ENCODE results near the gene THOC6. TPM values are rescaled to one million over a fixed set of nuclear protein-coding genes. Genes with fewer than 3 reads are reported as not detected.
"Not testable (repeated sequence)": the region's sequence is repeated elsewhere in the genome, so short reads cannot be mapped to it uniquely, and the experiment has no call there.

Gene THOC6
- total RNA-seq, 1 donor = 23.5 TPM

- DNase-seq (ENCODE audit: insufficient read length, low spot score, missing footprints) = no peak
- no peaks in the 10 kb centered on the region for H3K4me1 ChIP-seq (ENCODE audit: insufficient read depth, low read length)
- H3K4me3 ChIP-seq (ENCODE audit: insufficient read depth, low read length) = no peak overlapping the region
- no peak overlapping the region for H2AFZ ChIP-seq (ENCODE audit: low read length)
- H3K27me3 ChIP-seq (ENCODE audit: insufficient read depth, low read length) = peaks cover 22% of the 10 kb centered on the region
- no peaks in the 10 kb centered on the region for H4K20me1 ChIP-seq (ENCODE audit: insufficient read depth, low read length)
- H3K9me3 ChIP-seq (ENCODE audit: low read depth, low read length) = no peaks in the 10 kb centered on the region
- no peak overlapping the region for H3K4me2 ChIP-seq (ENCODE audit: insufficient read depth, low read length)
- H3K36me3 ChIP-seq (ENCODE audit: insufficient read depth, low read length) = no peaks in the 10 kb centered on the region
- no peaks in the 10 kb centered on the region for H3K79me2 ChIP-seq (ENCODE audit: insufficient read depth, low read length)
- H3K27ac ChIP-seq (ENCODE audit: low read depth, low read length) = no peak overlapping the region
- TF ChIP-seq CTCF (IDR thresholded peaks at IDR 0.05; ENCODE audit: extremely low read depth, low read depth, low read length) = no peak
Observed at GRCh38 chr16:3073448-3073847, 49.6 kb downstream of the THOC6 start.

- H3K9me3 ChIP-seq (ENCODE audit: low read depth, low read length) = no peaks in the 10 kb centered on the region
- no peak overlapping the region for H3K4me2 ChIP-seq (ENCODE audit: insufficient read depth, low read length)
- no peak for TF ChIP-seq CTCF (IDR thresholded peaks at IDR 0.05; ENCODE audit: extremely low read depth, low read depth, low read length)
- no peak for DNase-seq (ENCODE audit: insufficient read length, low spot score, missing footprints)
- H3K27ac ChIP-seq (ENCODE audit: low read depth, low read length) = no peak overlapping the region
- no peak overlapping the region for H3K4me3 ChIP-seq (ENCODE audit: insufficient read depth, low read length)
- no peaks in the 10 kb centered on the region for H4K20me1 ChIP-seq (ENCODE audit: insufficient read depth, low read length)
- H3K27me3 ChIP-seq (ENCODE audit: insufficient read depth, low read length) = peaks cover 30% of the 10 kb centered on the region
- no peaks in the 10 kb centered on the region for H3K36me3 ChIP-seq (ENCODE audit: insufficient read depth, low read length)
- no peaks in the 10 kb centered on the region for H3K4me1 ChIP-seq (ENCODE audit: insufficient read depth, low read length)
- H3K79me2 ChIP-seq (ENCODE audit: insufficient read depth, low read length) = no peaks in the 10 kb centered on the region
- no peak overlapping the region for H2AFZ ChIP-seq (ENCODE audit: low read length)
Observed at GRCh38 chr16:3074860-3075522, 51.2 kb downstream of the THOC6 start.

GRCh38 chr16:3075523-3075915, 51.7 kb downstream of the THOC6 start:
- no peak for TF ChIP-seq CTCF (IDR thresholded peaks at IDR 0.05; ENCODE audit: extremely low read depth, low read depth, low read length)
- no peak overlapping the region for H3K4me3 ChIP-seq (ENCODE audit: insufficient read depth, low read length)
- H3K4me2 ChIP-seq (ENCODE audit: insufficient read depth, low read length) = no peak overlapping the region
- no peaks in the 10 kb centered on the region for H4K20me1 ChIP-seq (ENCODE audit: insufficient read depth, low read length)
- H2AFZ ChIP-seq (ENCODE audit: low read length) = no peak overlapping the region
- H3K79me2 ChIP-seq (ENCODE audit: insufficient read depth, low read length) = no peaks in the 10 kb centered on the region
- no peak for DNase-seq (ENCODE audit: insufficient read length, low spot score, missing footprints)
- peaks cover 31% of the 10 kb centered on the region for H3K27me3 ChIP-seq (ENCODE audit: insufficient read depth, low read length)
- H3K27ac ChIP-seq (ENCODE audit: low read depth, low read length) = no peak overlapping the region
- no peaks in the 10 kb centered on the region for H3K4me1 ChIP-seq (ENCODE audit: insufficient read depth, low read length)
- H3K9me3 ChIP-seq (ENCODE audit: low read depth, low read length) = no peaks in the 10 kb centered on the region
- H3K36me3 ChIP-seq (ENCODE audit: insufficient read depth, low read length) = no peaks in the 10 kb centered on the region

- H3K27me3 ChIP-seq (ENCODE audit: insufficient read depth, low read length) = peaks cover 35% of the 10 kb centered on the region
- H3K4me2 ChIP-seq (ENCODE audit: insufficient read depth, low read length); H3K36me3 ChIP-seq (ENCODE audit: insufficient read depth, low read length); H3K27ac ChIP-seq (ENCODE audit: low read depth, low read length); DNase-seq (ENCODE audit: insufficient read length, low spot score, missing footprints); H4K20me1 ChIP-seq (ENCODE audit: insufficient read depth, low read length); H3K79me2 ChIP-seq (ENCODE audit: insufficient read depth, low read length); H3K9me3 ChIP-seq (ENCODE audit: low read depth, low read length); H3K4me3 ChIP-seq (ENCODE audit: insufficient read depth, low read length); H3K4me1 ChIP-seq (ENCODE audit: insufficient read depth, low read length); H2AFZ ChIP-seq (ENCODE audit: low read length): not testable (repeated sequence)
Observed at GRCh38 chr16:3075946-3076345, 52.1 kb downstream of the THOC6 start.
